Caco-2 (cell line): Measurements from ENCODE around the gene NALCN. TPM values are rescaled to one million over a fixed set of nuclear protein-coding genes. Genes with fewer than 3 reads are reported as not detected.

Experiments
- BruUV-seq: library from RNA; stranded (reverse); fragments of 400-500 nt; replicated peaks from 2 replicates; lab custom pipeline; 2021; lab: Mats Ljungman, UMichigan
- CTCF ChIA-PET: fragments of 300-600 bp; sonication (Branson Sonifier 250); formaldehyde crosslinking; loops from one replicate; lab custom pipeline; 2022; ENCODE audit warnings: antibody characterized with exemption; lab: Charles Lee
- POLR2A ChIA-PET: fragments of 300-600 bp; sonication (Branson Sonifier 250); formaldehyde crosslinking; loops from one replicate; lab custom pipeline; 2022; ENCODE audit warnings: antibody characterized with exemption; lab: Charles Lee
- DNase-seq, 2 experiments: peaks; one replicate each; pipeline versions ENCODE4 v3.0.0 to v3.0.0-alpha.2; 2020 to 2022
- H3K27me3 ChIP-seq: replicated peaks from 2 replicates; pipeline ENCODE4 v1.6.0; 2011; ENCODE audit warnings: low read length; ENCODE audit not compliant: control insufficient read depth, insufficient read depth
- H3K36me3 ChIP-seq: 2 replicates; pipeline ENCODE4 v1.5.1; 2011; ENCODE audit warnings: low read length; ENCODE audit not compliant: control insufficient read depth, insufficient read depth
- H3K4me1 ChIP-seq: fragments of 250-450 bp; sonication (Bioruptor Pico); 2 replicates; pipeline ENCODE4 v1.5.1; 2020; ENCODE audit warnings: mild to moderate bottlenecking
- H3K4me3 ChIP-seq: 2 replicates; pipeline ENCODE4 v1.5.1; 2011; ENCODE audit warnings: low read depth, mild to moderate bottlenecking, control low read depth, low read length
- H3K9me3 ChIP-seq: fragments of 250-450 bp; sonication (Bioruptor Pico); 2 replicates; pipeline ENCODE4 v1.5.1; 2020; ENCODE audit warnings: mild to moderate bottlenecking, moderate library complexity
- H3K27ac Mint-ChIP-seq: one replicate; pipeline ENCODE4 v1.8.0; 2022; ENCODE audit warnings: mixed read lengths; ENCODE audit not compliant: unreplicated experiment
- H3K27me3 Mint-ChIP-seq: one replicate; pipeline ENCODE4 v1.8.0; 2022; ENCODE audit warnings: mixed read lengths; ENCODE audit not compliant: insufficient read depth, unreplicated experiment
- H3K36me3 Mint-ChIP-seq: one replicate; pipeline ENCODE4 v1.8.0; 2022; ENCODE audit warnings: mild to moderate bottlenecking, mixed read lengths; ENCODE audit not compliant: insufficient read depth, unreplicated experiment
- H3K4me1 Mint-ChIP-seq: one replicate; pipeline ENCODE4 v1.8.0; 2022; ENCODE audit warnings: low read depth, mixed read lengths; ENCODE audit not compliant: unreplicated experiment
- H3K4me3 Mint-ChIP-seq: one replicate; pipeline ENCODE4 v1.8.0; 2022; ENCODE audit warnings: mild to moderate bottlenecking, moderate library complexity, mixed read lengths; ENCODE audit not compliant: unreplicated experiment
- H3K9me3 Mint-ChIP-seq: one replicate; pipeline ENCODE4 v1.8.0; 2022; ENCODE audit warnings: mixed read lengths; ENCODE audit not compliant: unreplicated experiment
- CTCF ChIP-seq, 2 experiments: fragments of 200-600 bp in 1 of 2; IDR thresholded peaks; 1 replicate in 1 of 2; 2 replicates in 1 of 2; pipeline versions ENCODE4 v1.5.1 to v1.8.0; 2011 to 2022; ENCODE audit warnings: antibody characterized with exemption in 1 of 2, control low read depth in 1 of 2, inconsistent platforms in 1 of 2, low read depth in 1 of 2, low read length in 1 of 2, mild to moderate bottlenecking in 1 of 2, moderate library complexity in 1 of 2; ENCODE audit not compliant: insufficient read depth in 1 of 2, severe bottlenecking in 1 of 2, unreplicated experiment in 1 of 2
- intact Hi-C: fragments of 100-400 bp; cut with micrococcal nuclease; formaldehyde crosslinking; loops from one replicate; pipeline ENCODE4 v1.10.0; 2022; ENCODE audit not compliant: unreplicated experiment
- total RNA-seq: library from RNA; stranded (reverse); gene quantifications from 2 replicates; pipeline ENCODE4 v1.2.3, GENCODE V29; 2022

The NALCN gene
- total RNA-seq, 1 experiment from 2014 or later, result not detected

- no peak for DNase-seq
- no peak overlapping the region for H3K4me3 Mint-ChIP-seq
- no peaks in the 10 kb centered on the region for H3K4me1 Mint-ChIP-seq
- no peak overlapping the region for H3K27ac Mint-ChIP-seq
- BruUV-seq, result no TSS peak
- peaks cover 3% of the 10 kb centered on the region for H3K27me3 Mint-ChIP-seq
- no peaks in the 10 kb centered on the region for H3K36me3 ChIP-seq
- ChIA-PET POLR2A (no interaction called here), CTCF (no interaction called here)
- intact Hi-C loops, result no loop called here
- no peaks in the 10 kb centered on the region for H3K4me1 ChIP-seq
- TF ChIP-seq CTCF (IDR thresholded peaks at IDR 0.05; ENCODE audit: insufficient read depth in 1 of 2, low read depth in 1 of 2, low read length in 1 of 2, severe bottlenecking in 1 of 2, unreplicated experiment in 1 of 2), result no peak
- H3K9me3 Mint-ChIP-seq, result no peaks in the 10 kb centered on the region
- H3K36me3 Mint-ChIP-seq, result no peaks in the 10 kb centered on the region
- H3K27me3 ChIP-seq, result no peaks in the 10 kb centered on the region
- H3K9me3 ChIP-seq, result no peaks in the 10 kb centered on the region
- no peak overlapping the region for H3K4me3 ChIP-seq
Observed at GRCh38 chr13:101301053-101301452, 115.3 kb downstream of the NALCN start.

- Mint-ChIP-seq H3K4me3 (no peak overlapping the region), H3K27me3 (no peaks in the 10 kb centered on the region), H3K9me3 (no peaks in the 10 kb centered on the region), H3K4me1 (no peaks in the 10 kb centered on the region), H3K36me3 (no peaks in the 10 kb centered on the region), H3K27ac (no peak overlapping the region)
- intact Hi-C loops, result no loop called here
- Histone ChIP-seq H3K36me3 (no peaks in the 10 kb centered on the region), H3K27me3 (no peaks in the 10 kb centered on the region), H3K9me3 (no peaks in the 10 kb centered on the region), H3K4me1 (no peaks in the 10 kb centered on the region), H3K4me3 (no peak overlapping the region)
- CTCF ChIA-PET, result no interaction called here
- DNase-seq, result no peak
- BruUV-seq, result no TSS peak
- no peak for TF ChIP-seq CTCF (IDR thresholded peaks at IDR 0.05; ENCODE audit: insufficient read depth in 1 of 2, low read depth in 1 of 2, low read length in 1 of 2, severe bottlenecking in 1 of 2, unreplicated experiment in 1 of 2)
- POLR2A ChIA-PET, result no interaction called here
Observed at GRCh38 chr13:101300531-101300930, 115.8 kb downstream of the NALCN start.

DNA sequence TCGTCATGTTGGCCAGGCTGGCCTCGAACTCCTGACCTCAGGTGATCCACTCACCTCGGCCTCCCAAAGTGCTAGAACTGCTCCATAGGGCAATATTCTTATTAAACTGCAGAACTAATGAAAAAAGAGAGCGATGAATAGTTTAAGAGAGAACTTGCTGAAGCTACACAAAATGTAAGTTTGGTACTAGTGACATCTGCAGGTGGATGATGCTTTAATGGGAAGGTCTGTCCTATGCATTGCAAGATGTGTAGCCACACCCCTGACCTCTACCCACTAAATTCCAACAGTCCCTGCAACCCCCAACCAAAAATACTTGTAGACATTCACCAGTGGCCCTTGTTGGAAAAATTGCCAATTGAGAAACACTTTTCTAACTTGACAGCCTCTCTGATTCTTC lies 117.8 kb downstream of the NALCN start:
- intact Hi-C loops, result loop anchor here (2.0 kb wide), 1 partner anchor 154 kb away; no protein-coding TSS in a partner anchor
- H3K4me1 Mint-ChIP-seq, result no peaks in the 10 kb centered on the region
- no peak overlapping the region for H3K4me3 ChIP-seq
- no peaks in the 10 kb centered on the region for H3K4me1 ChIP-seq
- POLR2A ChIA-PET, result no interaction called here
- H3K27me3 ChIP-seq, result no peaks in the 10 kb centered on the region
- TF ChIP-seq CTCF (IDR thresholded peaks at IDR 0.05; ENCODE audit: insufficient read depth in 1 of 2, low read depth in 1 of 2, low read length in 1 of 2, severe bottlenecking in 1 of 2, unreplicated experiment in 1 of 2), result no peak
- H3K27ac Mint-ChIP-seq, result no peak overlapping the region
- no peaks in the 10 kb centered on the region for H3K9me3 ChIP-seq
- H3K4me3 Mint-ChIP-seq, result no peak overlapping the region
- no peaks in the 10 kb centered on the region for H3K27me3 Mint-ChIP-seq
- CTCF ChIA-PET, result interaction anchor here (1.0 kb wide), 1 partner anchor 154 kb away, joined by 3 read pairs; no protein-coding TSS in a partner anchor
- no peak for DNase-seq
- H3K36me3 Mint-ChIP-seq, result no peaks in the 10 kb centered on the region
- BruUV-seq, result no TSS peak
- H3K9me3 Mint-ChIP-seq, result no peaks in the 10 kb centered on the region
- no peaks in the 10 kb centered on the region for H3K36me3 ChIP-seq
